ENCODE measurements around the gene EFNA5. TPM values are rescaled to one million over a fixed set of nuclear protein-coding genes. Genes with fewer than 3 reads are reported as not detected.
"Not testable (repeated sequence)": the region's sequence is repeated elsewhere in the genome, so short reads cannot be mapped to it uniquely, and the experiment has no call there.

The EFNA5 gene
- total RNA-seq, 1 experiment from 2014 or later: 51.2 TPM

- H3K27me3 Mint-ChIP-seq (ENCODE audit: insufficient read depth, unreplicated experiment): no peaks in the 10 kb centered on the region
- no peak for TF ChIP-seq CTCF (IDR thresholded peaks at IDR 0.05; ENCODE audit: unreplicated experiment)
- peaks cover 25% of the 10 kb centered on the region for H3K4me1 Mint-ChIP-seq (ENCODE audit: insufficient read depth, unreplicated experiment)
- no peak overlapping the region for H3K4me3 Mint-ChIP-seq (ENCODE audit: unreplicated experiment)
- ChIA-PET CTCF (interaction anchor here (1.3 kb wide), 1 partner anchor 10 kb away, joined by 3 read pairs; no protein-coding TSS in a partner anchor), POLR2A (interaction anchor here (0.5 to 1.5 kb wide), 2 partner anchors 9 to 113 kb away, joined by 3 read pairs; no protein-coding TSS in a partner anchor)
- intact Hi-C loops (cut with micrococcal nuclease): no loop called here
- no peak for DNase-seq (ENCODE audit: unreplicated experiment)
- BruUV-seq (replicated peaks): no TSS peak
- no peak overlapping the region for H3K27ac Mint-ChIP-seq (ENCODE audit: low read depth, unreplicated experiment)
- H3K9me3 Mint-ChIP-seq (ENCODE audit: unreplicated experiment): no peaks in the 10 kb centered on the region
- H3K36me3 Mint-ChIP-seq (ENCODE audit: insufficient read depth, unreplicated experiment): peaks cover 21% of the 10 kb centered on the region
Observed at GRCh38 chr5:107496466-107496865, 174.3 kb downstream of the EFNA5 start.

- DNase-seq (ENCODE audit: unreplicated experiment); H3K27me3 Mint-ChIP-seq (ENCODE audit: insufficient read depth, unreplicated experiment); intact Hi-C loops (cut with micrococcal nuclease); BruUV-seq (replicated peaks); H3K9me3 Mint-ChIP-seq (ENCODE audit: unreplicated experiment); H3K27ac Mint-ChIP-seq (ENCODE audit: low read depth, unreplicated experiment); POLR2A ChIA-PET; H3K4me3 Mint-ChIP-seq (ENCODE audit: unreplicated experiment): not testable (repeated sequence)
- peaks cover 28% of the 10 kb centered on the region for H3K36me3 Mint-ChIP-seq (ENCODE audit: insufficient read depth, unreplicated experiment)
- peaks cover 17% of the 10 kb centered on the region for H3K4me1 Mint-ChIP-seq (ENCODE audit: insufficient read depth, unreplicated experiment)
- CTCF ChIA-PET: interaction anchor here (0.6 to 1.1 kb wide), 3 partner anchors 14 to 112 kb away, joined by 3 to 4 read pairs (median 3); no protein-coding TSS in a partner anchor
Observed at GRCh38 chr5:107494129-107494528, 176.6 kb downstream of the EFNA5 start.

GRCh38 chr5:107487056-107487542 lies 183.6 kb downstream of the EFNA5 start:
- Mint-ChIP-seq H3K4me1 (ENCODE audit: insufficient read depth, unreplicated experiment) (peaks cover 40% of the 10 kb centered on the region), H3K9me3 (ENCODE audit: unreplicated experiment) (no peaks in the 10 kb centered on the region), H3K4me3 (ENCODE audit: unreplicated experiment) (peak overlapping the region; percentile 10), H3K27ac (ENCODE audit: low read depth, unreplicated experiment) (peak overlapping the region; percentile 72), H3K36me3 (ENCODE audit: insufficient read depth, unreplicated experiment) (peaks cover 16% of the 10 kb centered on the region), H3K27me3 (ENCODE audit: insufficient read depth, unreplicated experiment) (no peaks in the 10 kb centered on the region)
- POLR2A ChIA-PET: interaction anchor here (0.7 to 4.2 kb wide), 11 partner anchors 11 to 105 kb away, joined by 3 to 24 read pairs (median 3); no protein-coding TSS in a partner anchor
- intact Hi-C loops (cut with micrococcal nuclease): loop anchor here (5.0 kb wide), 1 partner anchor 85 kb away; no protein-coding TSS in a partner anchor
- DNase-seq (ENCODE audit: unreplicated experiment): peak; percentile 89
- BruUV-seq (replicated peaks): no TSS peak
- CTCF ChIA-PET: interaction anchor here (0.6 to 1.8 kb wide), 5 partner anchors 9 to 180 kb away, joined by 3 to 4 read pairs (median 3); no protein-coding TSS in a partner anchor
- no peak for TF ChIP-seq CTCF (IDR thresholded peaks at IDR 0.05; ENCODE audit: unreplicated experiment)

GRCh38 chr5:107486489-107486888 lies 184.2 kb downstream of the EFNA5 start:
- DNase-seq (ENCODE audit: unreplicated experiment): peak; percentile 94
- no peaks in the 10 kb centered on the region for H3K9me3 Mint-ChIP-seq (ENCODE audit: unreplicated experiment)
- POLR2A ChIA-PET: interaction anchor here (0.7 to 4.2 kb wide), 9 partner anchors 10 to 105 kb away, joined by 3 to 24 read pairs (median 4); no protein-coding TSS in a partner anchor
- H3K4me3 Mint-ChIP-seq (ENCODE audit: unreplicated experiment): no peak overlapping the region
- BruUV-seq (replicated peaks): no TSS peak
- CTCF ChIA-PET: interaction anchor here (0.7 to 1.8 kb wide), 4 partner anchors 9 to 86 kb away, joined by 3 to 6 read pairs (median 3); no protein-coding TSS in a partner anchor
- H3K36me3 Mint-ChIP-seq (ENCODE audit: insufficient read depth, unreplicated experiment): peaks cover 18% of the 10 kb centered on the region
- intact Hi-C loops (cut with micrococcal nuclease): loop anchor here (5.0 kb wide), 1 partner anchor 86 kb away; no protein-coding TSS in a partner anchor
- peaks cover 40% of the 10 kb centered on the region for H3K4me1 Mint-ChIP-seq (ENCODE audit: insufficient read depth, unreplicated experiment)
- peak overlapping the region; percentile 72 for H3K27ac Mint-ChIP-seq (ENCODE audit: low read depth, unreplicated experiment)
- TF ChIP-seq CTCF (IDR thresholded peaks at IDR 0.05; ENCODE audit: unreplicated experiment): no peak
- no peaks in the 10 kb centered on the region for H3K27me3 Mint-ChIP-seq (ENCODE audit: insufficient read depth, unreplicated experiment)

Data from MCF 10A (cell line).